ENCODE data around the gene CNOT4.

GRCh38 chr7:135414850-135415439 is 95.0 kb downstream of the CNOT4 start:
- TF ChIP-seq, protein P1, sequence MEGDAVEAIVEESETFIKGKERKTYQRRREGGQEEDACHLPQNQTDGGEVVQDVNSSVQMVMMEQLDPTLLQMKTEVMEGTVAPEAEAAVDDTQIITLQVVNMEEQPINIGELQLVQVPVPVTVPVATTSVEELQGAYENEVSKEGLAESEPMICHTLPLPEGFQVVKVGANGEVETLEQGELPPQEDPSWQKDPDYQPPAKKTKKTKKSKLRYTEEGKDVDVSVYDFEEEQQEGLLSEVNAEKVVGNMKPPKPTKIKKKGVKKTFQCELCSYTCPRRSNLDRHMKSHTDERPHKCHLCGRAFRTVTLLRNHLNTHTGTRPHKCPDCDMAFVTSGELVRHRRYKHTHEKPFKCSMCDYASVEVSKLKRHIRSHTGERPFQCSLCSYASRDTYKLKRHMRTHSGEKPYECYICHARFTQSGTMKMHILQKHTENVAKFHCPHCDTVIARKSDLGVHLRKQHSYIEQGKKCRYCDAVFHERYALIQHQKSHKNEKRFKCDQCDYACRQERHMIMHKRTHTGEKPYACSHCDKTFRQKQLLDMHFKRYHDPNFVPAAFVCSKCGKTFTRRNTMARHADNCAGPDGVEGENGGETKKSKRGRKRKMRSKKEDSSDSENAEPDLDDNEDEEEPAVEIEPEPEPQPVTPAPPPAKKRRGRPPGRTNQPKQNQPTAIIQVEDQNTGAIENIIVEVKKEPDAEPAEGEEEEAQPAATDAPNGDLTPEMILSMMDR (conservative IDR thresholded peaks at IDR 0.05): peak; percentile 88
- TF ChIP-seq ZFX (IDR thresholded peaks at IDR 0.05): no peak
